Tibial nerve (tissue), 4 donors: Measurements from ENCODE around the gene TMCO4. TPM values are rescaled to one million over a fixed set of nuclear protein-coding genes. Genes with fewer than 3 reads are reported as not detected.

ENCODE experiments used
- DNase-seq, 2 donors: peaks; one replicate each; pipeline ENCODE4 v3.0.0-alpha.2; 2019; ENCODE audit warnings: low spot score in 2 of 2
- H3K27ac ChIP-seq, 4 donors: fragments of 200-600 bp; sonication (generic) in 3 of 4; one replicate each; pipeline ENCODE4 v1.5.1; 2017 to 2019; ENCODE audit warnings: mild to moderate bottlenecking in 1 of 4
- H3K27me3 ChIP-seq, 2 donors: fragments of 200-600 bp; sonication (generic) in 1 of 2; one replicate each; pipeline versions ENCODE4 v1.5.1 to v1.6.0; 2017 to 2019
- H3K36me3 ChIP-seq, 3 donors: fragments of 200-600 bp; sonication (generic); one replicate each; pipeline ENCODE4 v1.5.1; 2018 to 2019
- H3K4me1 ChIP-seq, 4 donors: fragments of 200-600 bp; sonication (generic) in 3 of 4; one replicate each; pipeline ENCODE4 v1.5.1; 2017 to 2019
- H3K4me3 ChIP-seq, 4 donors: fragments of 200-600 bp; sonication (generic) in 3 of 4; one replicate each; pipeline ENCODE4 v1.5.1; 2017 to 2019; ENCODE audit warnings: mild to moderate bottlenecking in 1 of 4, moderate library complexity in 1 of 4
- H3K9me3 ChIP-seq, 4 donors: fragments of 200-600 bp; sonication (generic) in 3 of 4; one replicate each; pipeline ENCODE4 v1.5.1; 2017 to 2019
- EP300 ChIP-seq, 2 donors: sonication (generic); formaldehyde crosslinking; IDR thresholded peaks; one replicate each; pipeline ENCODE4 v1.6.1; 2017; ENCODE audit warnings: antibody characterized with exemption in 2 of 2, mild to moderate bottlenecking in 1 of 2
- POLR2A ChIP-seq, 2 donors: fragments of 450-650 bp; IDR thresholded peaks; one replicate each; pipeline ENCODE4 v1.6.1; 2017; ENCODE audit warnings: antibody characterized with exemption in 2 of 2, mild to moderate bottlenecking in 2 of 2, moderate library complexity in 2 of 2
- WGBS, 2 donors: methylation state at CpG; one replicate each; pipeline ENCODE4 v1.1.5; 2018; 5-methylcytosine and 5-hydroxymethylcytosine counted together
- total RNA-seq, 4 donors: library from RNA; depleted of rRNA; stranded (reverse); fragments of >200 nt; gene quantifications; one replicate each; pipeline ENCODE4 v1.1.0, GENCODE V29; 2016
- TF ChIP-seq, protein P1 (sequence below), 5 experiments: fragments of 200-600 bp in 3 of 5; fragments of 450-650 bp in 2 of 5; sonication (generic) in 3 of 5; IDR thresholded peaks; one replicate each; pipeline ENCODE4 v1.5.1; 2016 to 2019; ENCODE audit warnings: antibody characterized with exemption in 5 of 5, mild to moderate bottlenecking in 3 of 5, moderate library complexity in 2 of 5

Gene TMCO4
- total RNA-seq, 4 donors from 2014 or later = 19.3 to 37.5 (median 29.3) TPM

DNA sequence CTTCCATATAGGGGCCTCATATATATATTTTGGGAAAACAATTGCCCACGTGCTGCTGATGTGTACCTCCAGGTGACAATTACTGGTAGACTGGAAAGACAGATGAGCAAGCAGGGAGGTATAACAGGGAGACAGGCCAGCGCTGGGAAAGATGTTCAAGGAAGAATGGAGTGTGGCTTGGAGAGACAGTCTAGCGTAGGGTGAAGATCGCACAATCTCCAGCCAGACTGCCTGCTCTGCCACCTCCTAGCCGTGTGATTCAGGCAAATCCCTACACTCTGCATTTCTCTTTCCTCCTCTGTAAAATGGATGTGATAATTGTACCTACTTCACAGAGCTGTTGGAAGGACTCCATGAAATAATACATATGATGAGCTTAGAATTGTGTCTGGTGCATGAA lies 66.1 kb downstream of the TMCO4 start:
- no peak for TF ChIP-seq EP300 (IDR thresholded peaks at IDR 0.05)
- no peak for TF ChIP-seq POLR2A (IDR thresholded peaks at IDR 0.05)
- TF ChIP-seq, protein P1, sequence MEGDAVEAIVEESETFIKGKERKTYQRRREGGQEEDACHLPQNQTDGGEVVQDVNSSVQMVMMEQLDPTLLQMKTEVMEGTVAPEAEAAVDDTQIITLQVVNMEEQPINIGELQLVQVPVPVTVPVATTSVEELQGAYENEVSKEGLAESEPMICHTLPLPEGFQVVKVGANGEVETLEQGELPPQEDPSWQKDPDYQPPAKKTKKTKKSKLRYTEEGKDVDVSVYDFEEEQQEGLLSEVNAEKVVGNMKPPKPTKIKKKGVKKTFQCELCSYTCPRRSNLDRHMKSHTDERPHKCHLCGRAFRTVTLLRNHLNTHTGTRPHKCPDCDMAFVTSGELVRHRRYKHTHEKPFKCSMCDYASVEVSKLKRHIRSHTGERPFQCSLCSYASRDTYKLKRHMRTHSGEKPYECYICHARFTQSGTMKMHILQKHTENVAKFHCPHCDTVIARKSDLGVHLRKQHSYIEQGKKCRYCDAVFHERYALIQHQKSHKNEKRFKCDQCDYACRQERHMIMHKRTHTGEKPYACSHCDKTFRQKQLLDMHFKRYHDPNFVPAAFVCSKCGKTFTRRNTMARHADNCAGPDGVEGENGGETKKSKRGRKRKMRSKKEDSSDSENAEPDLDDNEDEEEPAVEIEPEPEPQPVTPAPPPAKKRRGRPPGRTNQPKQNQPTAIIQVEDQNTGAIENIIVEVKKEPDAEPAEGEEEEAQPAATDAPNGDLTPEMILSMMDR (IDR thresholded peaks at IDR 0.05) = no peak
- WGBS, 2 donors = 91 to 92% methylated on average over 5 of the region's 5 CpGs
- no peak overlapping the region for H3K27ac ChIP-seq
- H3K4me1 ChIP-seq = peaks cover 0 to 18% (median 2%) of the 10 kb centered on the region in 4 donors
- H3K36me3 ChIP-seq = peaks cover 0 to 93% (median 6%) of the 10 kb centered on the region in 3 donors
- no peak overlapping the region for H3K4me3 ChIP-seq
- H3K27me3 ChIP-seq = no peaks in the 10 kb centered on the region
- peaks cover 0 to 14% (median 0%) of the 10 kb centered on the region in 4 donors for H3K9me3 ChIP-seq
- no peak for DNase-seq

DNA sequence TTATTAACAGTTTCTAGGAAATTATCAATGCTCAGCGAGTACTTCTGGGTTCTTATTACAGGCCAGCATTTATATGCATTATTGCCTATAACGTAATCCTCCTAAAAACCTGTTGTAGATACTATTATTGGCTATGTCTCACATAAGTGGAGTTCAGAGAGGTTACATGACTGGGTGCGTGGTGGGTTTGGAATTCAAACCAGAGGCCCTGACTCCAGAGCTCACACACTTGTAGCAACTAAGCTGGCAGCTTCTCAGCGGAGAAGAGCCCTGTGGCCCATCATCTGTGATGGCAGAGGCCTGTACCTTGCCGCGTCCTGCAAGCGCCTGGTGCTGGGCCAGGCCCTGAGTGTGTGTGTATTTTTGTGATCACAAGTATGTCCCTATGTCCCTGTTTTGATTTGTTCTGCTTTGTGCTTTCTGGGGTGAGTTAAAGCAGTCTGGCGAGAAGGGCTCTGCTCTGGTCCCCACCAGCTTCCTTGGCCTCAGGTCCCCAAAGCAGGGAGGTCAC lies 68.3 kb downstream of the TMCO4 start:
- DNase-seq = no peak
- H3K4me3 ChIP-seq = no peak overlapping the region
- no peaks in the 10 kb centered on the region for H3K27me3 ChIP-seq
- WGBS, 2 donors = 93 to 96% methylated on average over 8 of the region's 8 CpGs
- peaks cover 0 to 18% (median 2%) of the 10 kb centered on the region in 4 donors for H3K4me1 ChIP-seq
- peaks cover 0 to 96% (median 6%) of the 10 kb centered on the region in 3 donors for H3K36me3 ChIP-seq
- no peak for TF ChIP-seq EP300 (IDR thresholded peaks at IDR 0.05)
- no peak for TF ChIP-seq POLR2A (IDR thresholded peaks at IDR 0.05)
- H3K9me3 ChIP-seq = peaks cover 0 to 8% (median 0%) of the 10 kb centered on the region in 4 donors
- no peak overlapping the region for H3K27ac ChIP-seq

DNA sequence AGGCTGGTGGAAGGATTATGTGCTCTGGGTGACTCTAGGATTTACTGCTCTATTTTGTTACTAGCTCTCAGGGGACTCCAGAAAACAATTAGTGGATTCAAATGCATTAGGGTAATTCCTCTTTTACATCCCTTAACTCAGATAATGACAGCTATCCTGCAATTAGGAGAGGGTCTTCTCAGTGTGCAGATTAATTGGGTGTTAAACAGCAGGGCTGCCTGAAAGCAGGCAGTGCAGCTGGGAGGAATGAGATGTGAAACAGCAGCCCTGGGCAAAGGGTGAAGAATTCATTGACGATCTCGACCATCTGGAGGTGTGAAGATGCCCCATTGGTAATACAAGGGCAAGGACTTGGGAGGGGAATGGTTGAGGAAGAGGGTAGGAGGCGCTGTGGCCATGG lies 68.9 kb downstream of the TMCO4 start:
- no peak overlapping the region for H3K4me3 ChIP-seq
- H3K9me3 ChIP-seq = peaks cover 0 to 7% (median 0%) of the 10 kb centered on the region in 4 donors
- H3K36me3 ChIP-seq = peaks cover 0 to 96% (median 6%) of the 10 kb centered on the region in 3 donors
- no peak for DNase-seq
- no peak overlapping the region for H3K27ac ChIP-seq
- TF ChIP-seq, protein P1 (IDR thresholded peaks at IDR 0.05) = no peak
- TF ChIP-seq EP300 (IDR thresholded peaks at IDR 0.05) = no peak
- TF ChIP-seq POLR2A (IDR thresholded peaks at IDR 0.05) = no peak
- H3K4me1 ChIP-seq = peaks cover 0 to 15% (median 2%) of the 10 kb centered on the region in 4 donors
- no peaks in the 10 kb centered on the region for H3K27me3 ChIP-seq
- WGBS, 2 donors = 52% methylated on average over 3 of the region's 3 CpGs

DNA sequence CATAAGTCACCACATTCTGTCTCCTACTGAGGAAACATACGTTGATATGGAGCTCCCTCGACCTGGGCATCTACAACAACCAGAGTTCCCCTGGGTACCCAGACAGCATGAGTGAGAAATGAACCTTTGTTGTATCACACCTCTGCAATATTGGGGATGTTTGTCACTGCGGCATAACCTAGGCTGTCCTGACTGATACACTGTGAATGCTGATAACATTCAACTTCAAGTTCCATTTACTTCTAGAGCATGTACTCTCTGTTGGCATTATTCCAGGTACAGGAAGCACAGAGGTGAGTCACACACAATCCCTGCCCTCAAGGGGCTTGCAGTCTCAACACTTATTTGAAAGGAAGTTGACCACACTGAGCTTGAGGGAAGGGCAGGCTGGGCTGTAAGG lies 69.5 kb downstream of the TMCO4 start:
- DNase-seq = no peak
- peaks cover 0 to 96% (median 6%) of the 10 kb centered on the region in 3 donors for H3K36me3 ChIP-seq
- peaks cover 0 to 10% (median under 1%) of the 10 kb centered on the region in 4 donors for H3K4me1 ChIP-seq
- peaks cover 0 to 7% (median 0%) of the 10 kb centered on the region in 4 donors for H3K9me3 ChIP-seq
- no peaks in the 10 kb centered on the region for H3K27me3 ChIP-seq
- H3K27ac ChIP-seq = no peak overlapping the region
- H3K4me3 ChIP-seq = no peak overlapping the region
- TF ChIP-seq, protein P1 (IDR thresholded peaks at IDR 0.05) = no peak
- TF ChIP-seq EP300 (IDR thresholded peaks at IDR 0.05) = no peak
- TF ChIP-seq POLR2A (IDR thresholded peaks at IDR 0.05) = no peak
- 92 to 100% methylated on average over 3 of the region's 3 CpGs for WGBS, 2 donors

DNA sequence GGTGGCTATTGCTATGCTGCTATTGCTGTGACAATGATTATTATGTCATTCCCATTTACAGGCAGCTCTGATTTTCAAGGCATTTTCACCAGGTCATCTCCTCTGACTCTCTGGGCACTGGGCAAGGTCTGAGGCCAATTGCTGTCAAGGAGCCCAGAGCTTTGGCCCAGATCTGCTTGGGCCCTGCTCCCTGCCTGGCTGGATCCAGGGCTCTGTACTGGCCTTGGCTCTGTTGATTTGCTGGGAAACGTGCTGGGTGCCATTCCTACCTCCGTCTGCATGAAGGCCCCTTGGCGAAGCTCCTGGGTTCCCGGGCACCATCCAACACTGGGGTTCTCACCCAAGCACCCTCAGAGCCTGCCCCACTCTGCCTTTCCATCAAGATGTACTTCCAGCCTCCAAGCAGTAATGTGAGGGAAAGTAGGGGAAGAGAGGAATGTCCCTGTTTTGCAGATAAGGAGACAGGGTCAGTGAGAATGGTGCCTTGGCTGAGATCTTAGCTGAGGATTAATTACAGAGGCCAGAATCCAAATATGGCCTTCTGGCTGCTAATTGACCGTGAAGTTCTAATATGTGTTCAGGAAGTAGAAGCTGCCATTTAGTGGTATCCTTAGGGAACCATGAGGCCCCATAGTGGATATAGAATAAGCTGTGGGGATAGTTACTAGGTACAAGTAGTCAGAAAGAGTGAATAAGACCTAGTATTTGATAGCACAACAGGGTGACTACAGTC lies 71.1 kb downstream of the TMCO4 start:
- DNase-seq = no peak
- peaks cover 0 to 95% (median 5%) of the 10 kb centered on the region in 3 donors for H3K36me3 ChIP-seq
- TF ChIP-seq POLR2A (IDR thresholded peaks at IDR 0.05) (no peak), EP300 (IDR thresholded peaks at IDR 0.05) (no peak)
- TF ChIP-seq, protein P1 (IDR thresholded peaks at IDR 0.05) = no peak
- peaks cover 0 to 7% (median 0%) of the 10 kb centered on the region in 4 donors for H3K9me3 ChIP-seq
- H3K4me1 ChIP-seq = no peaks in the 10 kb centered on the region
- no peak overlapping the region for H3K27ac ChIP-seq
- WGBS, 2 donors = 89 to 93% methylated on average over 5 of the region's 5 CpGs
- H3K4me3 ChIP-seq = no peak overlapping the region
- H3K27me3 ChIP-seq = no peaks in the 10 kb centered on the region
